ENCODE results near the gene DLGAP1. TPM values are rescaled to one million over a fixed set of nuclear protein-coding genes. Genes with fewer than 3 reads are reported as not detected.

The DLGAP1 gene
- total RNA-seq, 1 donor from 2014 or later: 0.05 TPM

DNA sequence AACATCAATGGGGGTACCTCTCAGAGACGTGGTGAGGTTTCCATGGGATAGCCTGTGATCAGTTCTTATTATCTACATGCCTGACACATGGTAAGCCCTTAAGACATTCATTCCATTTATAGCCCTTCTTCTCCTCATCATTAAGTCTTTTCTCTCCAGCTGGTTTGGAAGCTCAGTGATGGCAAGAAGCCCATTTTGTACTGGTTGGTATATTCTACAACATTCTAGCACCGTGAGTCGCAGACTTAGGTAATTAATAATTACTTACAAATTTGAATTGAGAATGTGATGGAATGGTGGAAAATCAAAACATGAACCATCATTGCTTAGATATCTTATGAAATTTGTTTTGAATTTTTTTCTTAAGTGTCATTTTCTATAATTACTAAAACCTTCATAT is 472.6 kb downstream of the DLGAP1 start:
- Mint-ChIP-seq H3K4me3 (ENCODE audit: unreplicated experiment) (no peak overlapping the region), H3K27me3 (ENCODE audit: unreplicated experiment) (no peaks in the 10 kb centered on the region), H3K4me1 (ENCODE audit: unreplicated experiment) (peaks cover 13% of the 10 kb centered on the region), H3K9me3 (ENCODE audit: unreplicated experiment) (peaks cover 7% of the 10 kb centered on the region), H3K36me3 (ENCODE audit: unreplicated experiment) (no peaks in the 10 kb centered on the region), H3K27ac (ENCODE audit: unreplicated experiment) (no peak overlapping the region)
- DNase-seq (ENCODE audit: extremely low spot score, unreplicated experiment): no peak
- TF ChIP-seq, protein P1, sequence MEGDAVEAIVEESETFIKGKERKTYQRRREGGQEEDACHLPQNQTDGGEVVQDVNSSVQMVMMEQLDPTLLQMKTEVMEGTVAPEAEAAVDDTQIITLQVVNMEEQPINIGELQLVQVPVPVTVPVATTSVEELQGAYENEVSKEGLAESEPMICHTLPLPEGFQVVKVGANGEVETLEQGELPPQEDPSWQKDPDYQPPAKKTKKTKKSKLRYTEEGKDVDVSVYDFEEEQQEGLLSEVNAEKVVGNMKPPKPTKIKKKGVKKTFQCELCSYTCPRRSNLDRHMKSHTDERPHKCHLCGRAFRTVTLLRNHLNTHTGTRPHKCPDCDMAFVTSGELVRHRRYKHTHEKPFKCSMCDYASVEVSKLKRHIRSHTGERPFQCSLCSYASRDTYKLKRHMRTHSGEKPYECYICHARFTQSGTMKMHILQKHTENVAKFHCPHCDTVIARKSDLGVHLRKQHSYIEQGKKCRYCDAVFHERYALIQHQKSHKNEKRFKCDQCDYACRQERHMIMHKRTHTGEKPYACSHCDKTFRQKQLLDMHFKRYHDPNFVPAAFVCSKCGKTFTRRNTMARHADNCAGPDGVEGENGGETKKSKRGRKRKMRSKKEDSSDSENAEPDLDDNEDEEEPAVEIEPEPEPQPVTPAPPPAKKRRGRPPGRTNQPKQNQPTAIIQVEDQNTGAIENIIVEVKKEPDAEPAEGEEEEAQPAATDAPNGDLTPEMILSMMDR (IDR thresholded peaks at IDR 0.05): no peak

DNA sequence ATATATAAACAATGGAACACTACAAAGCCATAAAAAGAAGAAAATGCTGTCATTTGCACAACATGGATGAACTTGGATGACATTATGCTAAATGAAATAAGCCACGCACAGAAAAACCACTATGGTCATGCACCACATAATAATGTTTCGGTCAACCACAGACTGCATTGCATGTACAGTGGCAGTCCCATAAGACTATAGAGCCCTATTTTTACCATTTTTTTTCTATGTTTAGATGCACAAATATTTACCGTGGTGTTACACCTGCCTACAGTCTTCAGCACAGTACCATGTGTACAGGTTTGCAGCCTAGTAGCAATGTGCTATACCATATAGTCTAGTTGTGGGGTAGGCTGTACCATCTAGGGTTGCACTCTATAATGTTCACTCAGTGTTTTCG is 476.1 kb downstream of the DLGAP1 start:
- H3K4me1 Mint-ChIP-seq (ENCODE audit: unreplicated experiment): peaks cover 3% of the 10 kb centered on the region
- TF ChIP-seq, protein P1 (IDR thresholded peaks at IDR 0.05): no peak
- H3K9me3 Mint-ChIP-seq (ENCODE audit: unreplicated experiment): peaks cover 7% of the 10 kb centered on the region
- no peaks in the 10 kb centered on the region for H3K36me3 Mint-ChIP-seq (ENCODE audit: unreplicated experiment)
- no peaks in the 10 kb centered on the region for H3K27me3 Mint-ChIP-seq (ENCODE audit: unreplicated experiment)
- no peak overlapping the region for H3K4me3 Mint-ChIP-seq (ENCODE audit: unreplicated experiment)
- H3K27ac Mint-ChIP-seq (ENCODE audit: unreplicated experiment): no peak overlapping the region
- no peak for DNase-seq (ENCODE audit: extremely low spot score, unreplicated experiment)

DNA sequence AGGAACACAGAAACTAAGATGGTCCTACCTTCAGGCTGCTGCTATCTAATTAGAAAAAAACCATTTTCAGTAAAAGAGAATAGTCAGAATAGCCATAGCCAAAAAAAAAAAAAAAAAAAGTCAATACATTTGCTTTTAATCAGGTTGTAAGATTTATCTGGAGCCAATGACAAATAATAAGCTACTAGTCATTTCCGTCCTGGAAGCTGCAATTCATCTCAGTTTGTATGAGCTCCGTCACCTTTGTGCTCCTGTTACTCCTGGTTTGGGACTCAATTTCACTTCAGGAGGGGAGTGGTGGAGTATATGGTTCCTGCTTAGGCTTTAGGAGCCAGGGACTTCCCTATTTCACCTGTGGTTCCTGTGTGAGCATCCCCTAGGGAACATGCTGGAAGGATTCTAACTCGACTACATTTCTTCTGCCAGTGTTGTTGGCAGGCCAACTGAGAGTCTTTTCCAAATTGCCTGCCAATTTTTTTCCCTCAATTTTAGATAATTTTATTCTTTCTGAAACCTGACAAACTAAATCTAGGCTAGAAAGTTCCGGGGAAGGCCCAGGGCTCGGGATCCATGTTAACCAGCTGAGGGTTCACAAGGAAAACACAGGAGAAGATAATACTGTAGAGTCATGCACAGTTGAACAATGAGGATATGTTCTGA is 481.8 kb downstream of the DLGAP1 start:
- H3K4me3 Mint-ChIP-seq (ENCODE audit: unreplicated experiment): no peak overlapping the region
- H3K27me3 Mint-ChIP-seq (ENCODE audit: unreplicated experiment): no peaks in the 10 kb centered on the region
- DNase-seq (ENCODE audit: extremely low spot score, unreplicated experiment): no peak
- no peak overlapping the region for H3K27ac Mint-ChIP-seq (ENCODE audit: unreplicated experiment)
- no peaks in the 10 kb centered on the region for H3K4me1 Mint-ChIP-seq (ENCODE audit: unreplicated experiment)
- H3K9me3 Mint-ChIP-seq (ENCODE audit: unreplicated experiment): peaks cover 1% of the 10 kb centered on the region
- TF ChIP-seq, protein P1 (IDR thresholded peaks at IDR 0.05): no peak
- H3K36me3 Mint-ChIP-seq (ENCODE audit: unreplicated experiment): no peaks in the 10 kb centered on the region

DNA sequence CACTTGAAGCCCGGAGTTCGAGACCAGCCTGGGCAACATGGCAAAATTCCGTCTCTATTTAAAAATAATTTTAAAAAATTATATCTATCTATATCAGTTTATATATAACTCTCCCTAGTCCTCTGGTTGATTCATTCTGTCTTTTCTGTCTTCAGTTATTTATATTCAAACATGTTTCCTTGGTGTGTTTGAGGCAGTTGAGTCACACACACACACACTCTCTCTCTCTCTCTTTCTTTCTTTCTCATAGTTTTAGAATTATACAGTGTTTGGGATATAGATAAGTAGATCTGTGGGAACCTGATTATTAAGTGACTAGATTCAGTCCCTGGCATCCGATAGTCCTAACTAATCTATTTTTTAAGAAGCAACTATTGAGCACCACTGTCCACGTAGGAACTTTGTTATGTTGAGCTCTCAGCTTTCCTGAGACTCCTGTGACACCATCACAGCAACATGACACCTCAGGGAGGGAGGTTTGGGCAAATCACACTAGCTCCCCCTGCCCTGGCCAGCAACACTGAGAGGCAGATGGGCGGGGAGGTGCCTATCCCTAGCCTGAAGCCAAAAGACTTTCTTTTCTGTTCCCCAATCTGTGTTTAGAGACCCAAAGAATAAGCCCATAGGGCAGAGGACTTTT is 482.7 kb downstream of the DLGAP1 start:
- no peak for DNase-seq (ENCODE audit: extremely low spot score, unreplicated experiment)
- no peaks in the 10 kb centered on the region for H3K9me3 Mint-ChIP-seq (ENCODE audit: unreplicated experiment)
- no peaks in the 10 kb centered on the region for H3K36me3 Mint-ChIP-seq (ENCODE audit: unreplicated experiment)
- H3K27ac Mint-ChIP-seq (ENCODE audit: unreplicated experiment): no peak overlapping the region
- TF ChIP-seq, protein P1 (IDR thresholded peaks at IDR 0.05): no peak
- no peaks in the 10 kb centered on the region for H3K4me1 Mint-ChIP-seq (ENCODE audit: unreplicated experiment)
- no peaks in the 10 kb centered on the region for H3K27me3 Mint-ChIP-seq (ENCODE audit: unreplicated experiment)
- H3K4me3 Mint-ChIP-seq (ENCODE audit: unreplicated experiment): no peak overlapping the region

DNA sequence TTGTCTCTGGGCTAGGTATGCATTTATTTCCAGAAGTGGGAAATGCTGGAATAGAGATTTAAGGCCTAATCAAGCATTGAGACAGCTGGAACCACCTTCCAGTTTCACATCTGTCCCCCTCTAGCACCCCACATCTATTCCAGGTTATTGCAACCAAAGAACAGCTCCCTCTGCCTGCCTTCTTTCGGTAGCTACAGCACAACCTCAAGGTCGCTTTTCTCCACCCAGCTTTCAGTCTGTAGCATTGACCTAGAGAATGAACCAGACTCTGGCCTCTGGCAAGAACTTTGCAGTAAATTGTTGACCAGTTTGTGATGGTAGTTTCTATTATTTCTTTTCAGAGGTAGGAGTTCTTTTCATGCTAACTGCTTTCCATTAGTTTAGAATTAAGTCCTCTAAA is 484.2 kb downstream of the DLGAP1 start:
- H3K4me1 Mint-ChIP-seq (ENCODE audit: unreplicated experiment): peaks cover 4% of the 10 kb centered on the region
- no peak overlapping the region for H3K27ac Mint-ChIP-seq (ENCODE audit: unreplicated experiment)
- TF ChIP-seq, protein P1 (IDR thresholded peaks at IDR 0.05): peak; percentile 17
- H3K36me3 Mint-ChIP-seq (ENCODE audit: unreplicated experiment): no peaks in the 10 kb centered on the region
- DNase-seq (ENCODE audit: extremely low spot score, unreplicated experiment): no peak
- no peaks in the 10 kb centered on the region for H3K9me3 Mint-ChIP-seq (ENCODE audit: unreplicated experiment)
- no peaks in the 10 kb centered on the region for H3K27me3 Mint-ChIP-seq (ENCODE audit: unreplicated experiment)
- H3K4me3 Mint-ChIP-seq (ENCODE audit: unreplicated experiment): no peak overlapping the region
